D341Med (cell line): ENCODE measurements around the gene ATRNL1.

Experiments used
- DNase-seq: peaks from one replicate; pipeline ENCODE4 v3.0.0; 2012; ENCODE audit warnings: low spot score

Gene ATRNL1

GRCh38 chr10:115992236-115992986 lies 899.2 kb downstream of the ATRNL1 start:
- no peak for DNase-seq

- no peak for DNase-seq
These were observed 902.9 kb downstream of the ATRNL1 start for GRCh38 chr10:115996031-115996430.

- no peak for DNase-seq
These were observed 905.1 kb downstream of the ATRNL1 start for GRCh38 chr10:115998301-115998700.
